ENCODE results near the gene NOTUM.

NOTUM gene

DNA sequence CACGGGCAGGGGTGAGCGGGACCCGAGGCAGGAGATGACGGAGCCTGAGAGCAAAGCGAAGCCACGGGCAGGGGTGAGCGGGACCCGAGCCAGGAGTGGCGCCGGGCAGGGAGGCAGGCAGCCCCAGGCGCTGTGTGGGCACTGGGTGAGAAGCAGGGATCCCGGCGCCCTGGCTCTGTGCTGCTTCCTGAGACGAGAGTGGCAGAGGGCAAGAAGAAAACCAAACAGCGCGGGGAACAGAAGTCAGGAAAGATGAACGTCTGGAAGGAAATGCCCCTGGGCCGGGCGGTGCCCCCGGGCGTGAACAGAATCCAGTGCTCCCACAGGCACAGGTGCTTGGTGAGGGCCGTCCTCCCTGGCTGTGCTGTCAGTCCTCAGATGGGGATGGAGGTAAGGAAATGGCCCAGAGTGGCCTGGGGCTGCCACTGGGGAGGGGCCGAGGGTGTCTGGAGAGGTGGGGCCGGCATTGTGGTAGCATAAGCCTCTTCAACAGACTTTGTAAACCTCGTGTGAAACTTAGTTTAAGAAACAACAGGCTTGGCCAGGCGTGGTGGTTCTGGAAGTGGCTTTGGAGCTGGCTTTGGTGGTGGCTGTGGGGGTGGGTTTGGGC lies 26.3 kb upstream of the NOTUM start:
- H3K36me3 ChIP-seq (replicated peaks in 1 of 2; ENCODE audit: control insufficient read depth in 2 of 2, insufficient read depth in 2 of 2, low read length in 2 of 2): peaks cover 12 to 41% of the 10 kb centered on the region in 2 donors
- H3K79me1 ChIP-seq (ENCODE audit: low read depth, low read length): peaks cover 8% of the 10 kb centered on the region
- no peak for DNase-seq (ENCODE audit: low spot score)
- no peak overlapping the region for H2BK5ac ChIP-seq (ENCODE audit: low read length)
- H2AFZ ChIP-seq (ENCODE audit: low read length): no peak overlapping the region
- H3K27me3 ChIP-seq (ENCODE audit: control insufficient read depth in 3 of 3, insufficient read depth in 3 of 3, low read depth in 1 of 3, low read length in 3 of 3): no peaks in the 10 kb centered on the region
- H4K91ac ChIP-seq (ENCODE audit: low read depth, low read length, poor library complexity): no peak overlapping the region
- H3K4me3 ChIP-seq (ENCODE audit: low read length in 2 of 2): no peak overlapping the region
- H3K4ac ChIP-seq (ENCODE audit: low read length): no peak overlapping the region
- no peak overlapping the region for H2AK5ac ChIP-seq (ENCODE audit: low read depth, low read length)
- no peak overlapping the region for H2BK15ac ChIP-seq (ENCODE audit: low read length)
- no peak overlapping the region for H4K8ac ChIP-seq (ENCODE audit: low read depth, low read length)
- peaks cover 11 to 12% of the 10 kb centered on the region in 2 donors for H3K4me1 ChIP-seq (ENCODE audit: control insufficient read depth in 2 of 2, insufficient read depth in 1 of 2, low read depth in 1 of 2, low read length in 2 of 2)
- no CpG with 5 or more reads among the region's 26 CpGs for WGBS, 2 donors (ENCODE audit: extremely low coverage in 2 of 2, insufficient read length in 2 of 2, insufficient replicate concordance in 1 of 2)
- peaks cover 3 to 8% of the 10 kb centered on the region in 2 donors for H3K9me3 ChIP-seq (replicated peaks in 1 of 2; ENCODE audit: control insufficient read depth in 2 of 2, insufficient read depth in 1 of 2, low read depth in 1 of 2, low read length in 2 of 2)
- no peak overlapping the region for H2BK12ac ChIP-seq (ENCODE audit: low read length)
- H3K9ac ChIP-seq (ENCODE audit: low read depth, low read length, poor library complexity): no peak overlapping the region
- H2BK120ac ChIP-seq (ENCODE audit: low read depth, low read length): no peak overlapping the region
- H3K27ac ChIP-seq (replicated peaks; ENCODE audit: low read length): no peak overlapping the region
- no peak overlapping the region for H3K14ac ChIP-seq (ENCODE audit: low read length)
- no peak overlapping the region for H3K4me2 ChIP-seq (ENCODE audit: insufficient read depth, low read length, poor library complexity, severe bottlenecking)
- no peak overlapping the region for H3K18ac ChIP-seq (ENCODE audit: low read length)
- no peak overlapping the region for H3K23ac ChIP-seq (ENCODE audit: low read depth, low read length, poor library complexity)

DNA sequence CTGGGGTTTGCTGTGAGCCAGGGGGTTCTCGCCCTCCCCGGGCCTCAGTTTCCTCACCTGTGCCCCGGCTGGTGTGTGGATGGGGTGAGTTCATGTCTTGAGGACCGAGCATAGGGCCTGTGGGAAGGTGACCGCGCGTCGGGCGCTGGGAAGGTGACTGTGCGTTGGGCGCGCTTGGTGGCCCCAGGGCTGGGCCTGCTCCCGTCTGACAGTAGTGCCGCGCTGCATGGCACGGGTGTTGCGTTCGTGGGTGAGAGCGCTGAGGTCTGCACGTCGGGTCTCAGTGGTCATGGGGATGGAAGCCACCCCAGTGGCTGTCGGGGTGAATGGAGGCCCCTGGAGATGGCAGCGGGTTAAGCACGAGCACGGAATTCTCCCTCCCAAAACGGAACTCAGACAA lies 25.6 kb upstream of the NOTUM start:
- no CpG with 5 or more reads among the region's 26 CpGs for WGBS, 2 donors (ENCODE audit: extremely low coverage in 2 of 2, insufficient read length in 2 of 2, insufficient replicate concordance in 1 of 2)

DNA sequence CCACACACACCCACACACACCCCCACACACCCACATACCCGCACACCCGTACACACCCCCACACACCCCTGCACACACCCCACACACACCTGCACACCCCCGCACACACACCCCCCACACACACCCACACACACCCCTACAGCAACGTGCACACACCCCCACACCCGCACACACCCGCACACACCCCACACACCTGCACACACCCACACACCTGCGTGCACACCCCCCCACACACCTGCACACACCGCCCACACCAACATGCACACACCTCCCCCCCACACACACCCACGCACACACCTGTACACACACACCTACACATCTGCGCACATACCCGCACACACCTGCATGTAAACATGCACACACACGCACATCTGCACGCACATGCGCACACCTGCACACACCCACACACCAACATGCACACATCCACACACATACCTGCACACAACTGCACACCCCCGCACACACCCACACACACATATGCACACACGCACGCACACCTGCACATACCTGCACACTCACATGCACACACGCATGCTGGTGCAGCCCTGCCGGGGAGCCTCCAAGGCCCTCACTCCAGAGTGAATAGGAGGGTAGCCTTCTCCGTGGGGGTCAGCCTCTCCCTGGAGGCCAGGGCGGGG lies 23.9 kb upstream of the NOTUM start:
- no peak overlapping the region for H3K4me2 ChIP-seq (ENCODE audit: insufficient read depth, low read length, poor library complexity, severe bottlenecking)
- H3K36me3 ChIP-seq (replicated peaks in 1 of 2; ENCODE audit: control insufficient read depth in 2 of 2, insufficient read depth in 2 of 2, low read length in 2 of 2): peaks cover 14 to 51% of the 10 kb centered on the region in 2 donors
- H3K9ac ChIP-seq (ENCODE audit: low read depth, low read length, poor library complexity): no peak overlapping the region
- no peaks in the 10 kb centered on the region for H3K4me1 ChIP-seq (ENCODE audit: control insufficient read depth in 2 of 2, insufficient read depth in 1 of 2, low read depth in 1 of 2, low read length in 2 of 2)
- no peak overlapping the region for H2BK5ac ChIP-seq (ENCODE audit: low read length)
- WGBS, 2 donors (ENCODE audit: extremely low coverage in 2 of 2, insufficient read length in 2 of 2, insufficient replicate concordance in 1 of 2): 100% methylated on average over 2 of the region's 21 CpGs; no CpG with 5 or more reads in 1 of the 2 donors
- H4K91ac ChIP-seq (ENCODE audit: low read depth, low read length, poor library complexity): peak overlapping the region; percentile 97
- no peak for DNase-seq (ENCODE audit: low spot score)
- H3K14ac ChIP-seq (ENCODE audit: low read length): peak overlapping the region; percentile 38
- peaks cover 0 to 3% of the 10 kb centered on the region in 2 donors for H3K9me3 ChIP-seq (replicated peaks in 1 of 2; ENCODE audit: control insufficient read depth in 2 of 2, insufficient read depth in 1 of 2, low read depth in 1 of 2, low read length in 2 of 2)
- peak overlapping the region in 1 of 2 donors; percentile 61 for H3K4me3 ChIP-seq (ENCODE audit: low read length in 2 of 2)
- no peak overlapping the region for H2BK15ac ChIP-seq (ENCODE audit: low read length)
- peak overlapping the region; percentile 23 for H4K8ac ChIP-seq (ENCODE audit: low read depth, low read length)
- no peak overlapping the region for H3K18ac ChIP-seq (ENCODE audit: low read length)
- no peaks in the 10 kb centered on the region for H3K27me3 ChIP-seq (ENCODE audit: control insufficient read depth in 3 of 3, insufficient read depth in 3 of 3, low read depth in 1 of 3, low read length in 3 of 3)
- no peak overlapping the region for H3K27ac ChIP-seq (replicated peaks; ENCODE audit: low read length)
- no peak overlapping the region for H3K4ac ChIP-seq (ENCODE audit: low read length)
- peak overlapping the region; percentile 98 for H3K23ac ChIP-seq (ENCODE audit: low read depth, low read length, poor library complexity)
- H2AFZ ChIP-seq (ENCODE audit: low read length): no peak overlapping the region
- H3K79me1 ChIP-seq (ENCODE audit: low read depth, low read length): peaks cover 8% of the 10 kb centered on the region
- no peak overlapping the region for H2AK5ac ChIP-seq (ENCODE audit: low read depth, low read length)
- no peak overlapping the region for H2BK12ac ChIP-seq (ENCODE audit: low read length)
- no peak overlapping the region for H2BK120ac ChIP-seq (ENCODE audit: low read depth, low read length)

More for the DNA sequence above, 25.6 kb upstream of the NOTUM start:
- Histone ChIP-seq H4K91ac (ENCODE audit: low read depth, low read length, poor library complexity) (no peak overlapping the region), H3K4me1 (ENCODE audit: control insufficient read depth in 2 of 2, insufficient read depth in 1 of 2, low read depth in 1 of 2, low read length in 2 of 2) (peaks cover 5% of the 10 kb centered on the region in 2 donors), H3K27me3 (ENCODE audit: control insufficient read depth in 3 of 3, insufficient read depth in 3 of 3, low read depth in 1 of 3, low read length in 3 of 3) (no peaks in the 10 kb centered on the region), H4K8ac (ENCODE audit: low read depth, low read length) (no peak overlapping the region), H3K18ac (ENCODE audit: low read length) (no peak overlapping the region), H3K14ac (ENCODE audit: low read length) (no peak overlapping the region), H2BK12ac (ENCODE audit: low read length) (peak overlapping the region; percentile 58), H2BK5ac (ENCODE audit: low read length) (no peak overlapping the region), H3K9me3 (replicated peaks in 1 of 2; ENCODE audit: control insufficient read depth in 2 of 2, insufficient read depth in 1 of 2, low read depth in 1 of 2, low read length in 2 of 2) (peaks cover 3 to 8% of the 10 kb centered on the region in 2 donors), H2AFZ (ENCODE audit: low read length) (no peak overlapping the region), H3K4ac (ENCODE audit: low read length) (no peak overlapping the region), H3K23ac (ENCODE audit: low read depth, low read length, poor library complexity) (peak overlapping the region; percentile 55), H3K4me3 (ENCODE audit: low read length in 2 of 2) (no peak overlapping the region), H3K27ac (replicated peaks; ENCODE audit: low read length) (no peak overlapping the region), H2AK5ac (ENCODE audit: low read depth, low read length) (no peak overlapping the region), H3K9ac (ENCODE audit: low read depth, low read length, poor library complexity) (no peak overlapping the region), H2BK120ac (ENCODE audit: low read depth, low read length) (no peak overlapping the region), H3K79me1 (ENCODE audit: low read depth, low read length) (peaks cover 10% of the 10 kb centered on the region), H3K4me2 (ENCODE audit: insufficient read depth, low read length, poor library complexity, severe bottlenecking) (no peak overlapping the region), H3K36me3 (replicated peaks in 1 of 2; ENCODE audit: control insufficient read depth in 2 of 2, insufficient read depth in 2 of 2, low read length in 2 of 2) (peaks cover 12 to 41% of the 10 kb centered on the region in 2 donors), H2BK15ac (ENCODE audit: low read length) (no peak overlapping the region)
- DNase-seq (ENCODE audit: low spot score): no peak

DNA sequence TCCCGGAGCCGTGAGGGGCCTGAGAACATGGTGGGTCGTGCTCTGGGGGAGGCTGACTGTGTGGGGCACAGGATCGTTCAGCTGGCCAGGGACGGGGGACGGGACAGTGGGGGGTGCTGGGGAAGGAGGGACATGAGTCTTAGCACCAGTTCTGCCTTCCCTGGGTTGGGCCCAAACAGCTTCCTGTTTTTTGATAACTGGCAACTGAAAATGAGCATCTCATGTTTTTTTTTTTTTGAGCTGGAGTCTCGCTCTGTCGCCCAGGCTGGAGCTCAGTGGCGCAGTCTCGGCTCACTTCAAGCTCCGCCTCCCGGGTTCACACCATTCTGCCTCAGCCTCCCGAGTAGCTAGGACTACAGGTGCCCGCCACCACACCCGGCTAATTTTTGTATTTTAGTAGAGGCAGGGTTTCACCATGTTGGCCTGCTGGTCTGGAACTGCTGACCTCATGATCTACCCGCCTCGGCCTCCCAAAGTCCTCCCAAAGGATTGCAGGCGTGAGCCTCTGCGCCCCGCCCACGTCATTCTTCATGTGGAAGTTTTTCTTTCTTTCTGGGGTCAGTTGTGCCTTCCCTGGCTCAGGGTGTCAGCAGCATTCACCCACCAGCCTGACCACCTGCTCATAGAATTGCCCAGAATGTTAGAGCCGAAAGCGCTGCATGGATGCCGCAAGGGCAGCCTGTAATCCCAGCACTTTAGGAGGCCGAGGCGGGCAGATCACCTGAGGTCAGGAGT lies 22.8 kb upstream of the NOTUM start:
- Histone ChIP-seq H3K9ac (ENCODE audit: low read depth, low read length, poor library complexity) (no peak overlapping the region), H3K9me3 (replicated peaks in 1 of 2; ENCODE audit: control insufficient read depth in 2 of 2, insufficient read depth in 1 of 2, low read depth in 1 of 2, low read length in 2 of 2) (peaks cover 0 to 3% of the 10 kb centered on the region in 2 donors), H3K18ac (ENCODE audit: low read length) (no peak overlapping the region), H2BK12ac (ENCODE audit: low read length) (no peak overlapping the region), H3K27me3 (ENCODE audit: control insufficient read depth in 3 of 3, insufficient read depth in 3 of 3, low read depth in 1 of 3, low read length in 3 of 3) (no peaks in the 10 kb centered on the region), H3K36me3 (replicated peaks in 1 of 2; ENCODE audit: control insufficient read depth in 2 of 2, insufficient read depth in 2 of 2, low read length in 2 of 2) (peaks cover 14 to 61% of the 10 kb centered on the region in 2 donors), H3K79me1 (ENCODE audit: low read depth, low read length) (peaks cover 7% of the 10 kb centered on the region), H2AFZ (ENCODE audit: low read length) (no peak overlapping the region), H2AK5ac (ENCODE audit: low read depth, low read length) (no peak overlapping the region), H2BK15ac (ENCODE audit: low read length) (no peak overlapping the region), H3K4ac (ENCODE audit: low read length) (no peak overlapping the region), H3K27ac (replicated peaks; ENCODE audit: low read length) (no peak overlapping the region), H3K4me2 (ENCODE audit: insufficient read depth, low read length, poor library complexity, severe bottlenecking) (no peak overlapping the region), H3K23ac (ENCODE audit: low read depth, low read length, poor library complexity) (no peak overlapping the region), H2BK5ac (ENCODE audit: low read length) (no peak overlapping the region), H3K14ac (ENCODE audit: low read length) (no peak overlapping the region), H3K4me1 (ENCODE audit: control insufficient read depth in 2 of 2, insufficient read depth in 1 of 2, low read depth in 1 of 2, low read length in 2 of 2) (no peaks in the 10 kb centered on the region), H4K91ac (ENCODE audit: low read depth, low read length, poor library complexity) (no peak overlapping the region), H3K4me3 (ENCODE audit: low read length in 2 of 2) (peak overlapping the region in 1 of 2 donors; percentile 36), H2BK120ac (ENCODE audit: low read depth, low read length) (no peak overlapping the region), H4K8ac (ENCODE audit: low read depth, low read length) (no peak overlapping the region)
- DNase-seq (ENCODE audit: low spot score): no peak
- WGBS, 2 donors (ENCODE audit: extremely low coverage in 2 of 2, insufficient read length in 2 of 2, insufficient replicate concordance in 1 of 2): no CpG with 5 or more reads among the region's 26 CpGs
